H1 (cell line): ENCODE results near the gene DNAH10. TPM values are rescaled to one million over a fixed set of nuclear protein-coding genes. Genes with fewer than 3 reads are reported as not detected.
"Not testable (repeated sequence)": the region's sequence is repeated elsewhere in the genome, so short reads cannot be mapped to it uniquely, and the experiment has no call there.

Experiments
- CTCF ChIA-PET: fragments of 300-600 bp; sonication (Branson Sonifier 250); formaldehyde crosslinking; loops from one replicate; lab custom pipeline; 2021; ENCODE audit not compliant: partially characterized antibody; lab: Charles Lee
- POLR2A ChIA-PET: fragments of 300-600 bp; sonication (Branson Sonifier 250); formaldehyde crosslinking; loops from one replicate; lab custom pipeline; 2021; ENCODE audit warnings: inconsistent platforms; ENCODE audit not compliant: partially characterized antibody; lab: Charles Lee
- DNase-seq, 2 experiments: peaks; one replicate each; pipeline versions ENCODE4 v3.0.0 to v3.0.0-alpha.2; 2010 to 2022; ENCODE audit warnings: low spot score in 2 of 2, low read depth in 1 of 2, mixed read lengths in 1 of 2
- FAIRE-seq: peaks from 2 replicates; lab custom pipeline; 2011; peaks lifted over from hg19 to GRCh38; lab: Jason Lieb, UNC
- H2AFZ ChIP-seq: 2 replicates; pipeline ENCODE4 v1.8.1; 2012; ENCODE audit warnings: low read length, inconsistent platforms
- H2AK5ac ChIP-seq: 2 replicates; pipeline ENCODE4 v1.6.1; 2013; ENCODE audit warnings: low read depth, low read length
- H2BK120ac ChIP-seq: replicated peaks from 2 replicates; pipeline ENCODE3; 2013; ENCODE audit warnings: low read depth, low read length, inconsistent platforms
- H2BK12ac ChIP-seq: 2 replicates; pipeline ENCODE4 v1.6.1; 2013; ENCODE audit warnings: low read depth, low read length
- H2BK15ac ChIP-seq: 2 replicates; pipeline ENCODE4 v1.6.1; 2013; ENCODE audit warnings: low read length
- H2BK20ac ChIP-seq: 2 replicates; pipeline ENCODE4 v1.6.1; 2013; ENCODE audit warnings: low read length
- H2BK5ac ChIP-seq: 2 replicates; pipeline ENCODE4 v1.6.1; 2013; ENCODE audit warnings: low read depth, low read length
- H3K14ac ChIP-seq: 2 replicates; pipeline ENCODE4 v1.6.1; 2013; ENCODE audit warnings: inconsistent platforms; ENCODE audit not compliant: insufficient read length
- H3K18ac ChIP-seq: 2 replicates; pipeline ENCODE4 v1.6.1; 2013; ENCODE audit warnings: low read length; ENCODE audit errors: extremely low read depth
- H3K23ac ChIP-seq: 2 replicates; pipeline ENCODE4 v1.6.1; 2013; ENCODE audit warnings: inconsistent platforms; ENCODE audit not compliant: insufficient read length
- H3K23me2 ChIP-seq: 2 replicates; pipeline ENCODE4 v1.6.1; 2013; ENCODE audit warnings: low read depth, low read length
- H3K27ac ChIP-seq: 2 replicates; pipeline ENCODE4 v1.6.1; 2011; ENCODE audit warnings: low read depth, low read length, inconsistent platforms
- H3K27me3 ChIP-seq, 4 experiments: replicated peaks in 1 of 4; 1 replicate in 1 of 4; 2 replicates in 3 of 4; pipeline versions ENCODE4 v1.6.1 to v1.8.1; 2011 to 2013; ENCODE audit warnings: low read length in 3 of 4, mild to moderate bottlenecking in 3 of 4, inconsistent platforms in 2 of 4, mixed read lengths in 2 of 4, moderate library complexity in 1 of 4; ENCODE audit not compliant: control insufficient read depth in 3 of 4, insufficient read depth in 3 of 4; ENCODE audit errors: extremely low read depth in 1 of 4
- H3K36me3 ChIP-seq, 4 experiments: 2 replicates each; pipeline versions ENCODE4 v1.6.1 to v1.8.1; 2011 to 2013; ENCODE audit warnings: mild to moderate bottlenecking in 4 of 4, low read length in 3 of 4, moderate library complexity in 2 of 4, control low read depth in 1 of 4, inconsistent platforms in 1 of 4; ENCODE audit not compliant: insufficient read depth in 4 of 4, control insufficient read depth in 2 of 4
- H3K4ac ChIP-seq: replicated peaks from 2 replicates; pipeline ENCODE3; 2013; ENCODE audit warnings: low read length, low read depth, mixed read lengths, inconsistent platforms; ENCODE audit not compliant: insufficient read length
- H3K4me1 ChIP-seq, 4 experiments: replicated peaks in 1 of 4; 1 replicate in 1 of 4; 2 replicates in 3 of 4; pipeline versions ENCODE4 v1.6.1 to v1.8.1; 2011 to 2013; ENCODE audit warnings: low read length in 3 of 4, inconsistent platforms in 2 of 4, mixed read lengths in 1 of 4; ENCODE audit not compliant: insufficient read depth in 4 of 4, control insufficient read depth in 3 of 4
- H3K4me2 ChIP-seq, 2 experiments: 2 replicates each; pipeline versions ENCODE4 v1.6.1 to v1.8.1; 2011 to 2013; ENCODE audit warnings: low read depth in 2 of 2, low read length in 2 of 2, control low read depth in 1 of 2, inconsistent platforms in 1 of 2, mild to moderate bottlenecking in 1 of 2; ENCODE audit not compliant: insufficient read depth in 1 of 2
- H3K4me3 ChIP-seq, 4 experiments: fragments of 200-600, 300-600 bp in 1 of 4; sonication (generic), shearing (Covaris generic), sonication (Bioruptor Twin) in 1 of 4; 2 replicates each; pipeline versions ENCODE4 v1.5.1 to v1.8.1; 2011 to 2016; ENCODE audit warnings: low read length in 4 of 4, low read depth in 3 of 4, control low read depth in 2 of 4, inconsistent platforms in 2 of 4, mild to moderate bottlenecking in 2 of 4, mixed read lengths in 1 of 4, moderate library complexity in 1 of 4; ENCODE audit not compliant: insufficient read depth in 2 of 4; ENCODE audit errors: extremely low read depth in 1 of 4
- H3K56ac ChIP-seq: replicated peaks from 2 replicates; pipeline ENCODE3; 2013; ENCODE audit warnings: low read depth, mild to moderate bottlenecking, mixed read lengths, low read length, inconsistent platforms; ENCODE audit not compliant: insufficient read length
- H3K79me1 ChIP-seq: 2 replicates; pipeline ENCODE4 v1.6.1; 2013; ENCODE audit warnings: low read depth, low read length, control low read depth
- H3K79me2 ChIP-seq, 2 experiments: 2 replicates each; pipeline versions ENCODE4 v1.6.1 to v1.8.1; 2012 to 2013; ENCODE audit warnings: low read length in 2 of 2, mild to moderate bottlenecking in 2 of 2, inconsistent platforms in 1 of 2; ENCODE audit not compliant: insufficient read depth in 2 of 2, control insufficient read depth in 1 of 2
- H3K9ac ChIP-seq, 4 experiments: replicated peaks in 1 of 4; 1 replicate in 1 of 4; 2 replicates in 3 of 4; pipeline versions ENCODE4 v1.6.1 to v1.8.1; 2011 to 2013; ENCODE audit warnings: low read depth in 3 of 4, low read length in 3 of 4, control low read depth in 2 of 4, mild to moderate bottlenecking in 2 of 4, moderate library complexity in 2 of 4, inconsistent platforms in 1 of 4; ENCODE audit errors: extremely low read depth in 1 of 4
- H3K9me3 ChIP-seq, 2 experiments: 2 replicates each; pipeline versions ENCODE4 v1.6.1 to v1.8.1; 2012 to 2013; ENCODE audit warnings: mild to moderate bottlenecking in 2 of 2, moderate library complexity in 2 of 2, control low read depth in 1 of 2, inconsistent platforms in 1 of 2, low read depth in 1 of 2, low read length in 1 of 2, mixed read lengths in 1 of 2; ENCODE audit not compliant: insufficient read depth in 2 of 2
- H4K20me1 ChIP-seq, 2 experiments: replicated peaks in 1 of 2; 2 replicates each; pipeline versions ENCODE3 to v1.8.1; 2011 to 2013; ENCODE audit warnings: inconsistent platforms in 2 of 2, low read length in 2 of 2, mild to moderate bottlenecking in 1 of 2; ENCODE audit not compliant: insufficient read depth in 2 of 2, control insufficient read depth in 1 of 2
- H4K5ac ChIP-seq: 2 replicates; pipeline ENCODE4 v1.6.1; 2013; ENCODE audit warnings: low read length, low read depth, mixed read lengths, inconsistent platforms; ENCODE audit not compliant: insufficient read length
- H4K8ac ChIP-seq: 2 replicates; pipeline ENCODE4 v1.8.0; 2013; ENCODE audit warnings: mild to moderate bottlenecking, moderate library complexity, low read length, inconsistent platforms; ENCODE audit not compliant: insufficient read depth; ENCODE audit errors: extremely low read depth
- H4K91ac ChIP-seq: replicated peaks from 2 replicates; pipeline ENCODE3; 2013; ENCODE audit warnings: low read length, mixed read lengths, inconsistent platforms; ENCODE audit not compliant: insufficient read length
- WGBS, 2 experiments: shearing (Covaris generic) in 1 of 2; methylation state at CpG; one replicate each; pipeline versions ENCODE4 v1.1.6 to v1.1.7; 2013 to 2015; ENCODE audit warnings: low lambda C conversion rate in 2 of 2, mixed read lengths in 2 of 2, inconsistent platforms in 1 of 2, low coverage in 1 of 2, missing lambda C conversion rate in 1 of 2; ENCODE audit not compliant: insufficient replicate concordance in 2 of 2, insufficient coverage in 1 of 2, insufficient read length in 1 of 2; ENCODE audit errors: extremely low coverage in 1 of 2, missing lambda C conversion rate in 1 of 2; 5-methylcytosine and 5-hydroxymethylcytosine counted together
- polyA plus RNA-seq, 7 experiments: library from polyadenylated mRNA; depleted of rRNA in 3 of 7; stranded (reverse) in 5 of 7; unstranded in 2 of 7; fragments of >200 nt in 5 of 7; fragments of 200-250 nt in 2 of 7; gene quantifications; 1 replicate in 5 of 7; 2 replicates in 1 of 7; 4 replicates in 1 of 7; pipeline versions ENCODE4 v1.2.1 to v1.2.3, GENCODE V29; 2011 to 2013; ENCODE audit warnings: missing spikeins in 2 of 7, mixed read lengths in 2 of 7
- total RNA-seq: library from RNA; stranded (reverse); fragmentation: NEBNext Ultra II Directional; extraction: Animal tissue kit (Norgen Biotek cat#: 25700); gene quantifications from 2 replicates; pipeline ENCODE4 v1.2.1, GENCODE V29; 2021

Gene DNAH10
- total and polyA plus RNA-seq, 2 of the 8 experiments (the other 6 are each of a cell fraction or from before 2014, with no cell fraction given), result 0.02 to 0.24 TPM

GRCh38 chr12:123946516-123947505, 184.7 kb downstream of the DNAH10 start:
- H3K79me2 ChIP-seq, H3K18ac ChIP-seq, H3K27ac ChIP-seq, H3K9ac ChIP-seq, H3K4ac ChIP-seq, DNase-seq, POLR2A ChIA-PET, FAIRE-seq, H2BK120ac ChIP-seq, H4K91ac ChIP-seq, H3K9me3 ChIP-seq, H2BK5ac ChIP-seq, H3K36me3 ChIP-seq, H3K4me1 ChIP-seq, H3K14ac ChIP-seq, H3K4me2 ChIP-seq, H4K20me1 ChIP-seq, H3K23ac ChIP-seq, H3K79me1 ChIP-seq, H3K23me2 ChIP-seq, H2BK12ac ChIP-seq, H2AK5ac ChIP-seq, H3K4me3 ChIP-seq, H3K56ac ChIP-seq, H2AFZ ChIP-seq, H3K27me3 ChIP-seq, H2BK20ac ChIP-seq, H4K5ac ChIP-seq, H4K8ac ChIP-seq, H2BK15ac ChIP-seq: not testable (repeated sequence)
- WGBS, 2 experiments, result 89% methylated on average over 24 of the region's 35 CpGs; no CpG with 5 or more reads in 1 of the 2 experiments
- CTCF ChIA-PET, result interaction anchor here (0.8 to 2.7 kb wide), 4 partner anchors 8 to 42 kb away, joined by 3 to 8 read pairs (median 5); no protein-coding TSS in a partner anchor
